Measurements from ENCODE around the gene EIF5.
A peak's percentile ranks its signal among the peaks of the same experiment; 100 is the strongest.
"Not testable (repeated sequence)": the region's sequence is repeated elsewhere in the genome, so short reads cannot be mapped to it uniquely, and the experiment has no call there.

The EIF5 gene

DNA sequence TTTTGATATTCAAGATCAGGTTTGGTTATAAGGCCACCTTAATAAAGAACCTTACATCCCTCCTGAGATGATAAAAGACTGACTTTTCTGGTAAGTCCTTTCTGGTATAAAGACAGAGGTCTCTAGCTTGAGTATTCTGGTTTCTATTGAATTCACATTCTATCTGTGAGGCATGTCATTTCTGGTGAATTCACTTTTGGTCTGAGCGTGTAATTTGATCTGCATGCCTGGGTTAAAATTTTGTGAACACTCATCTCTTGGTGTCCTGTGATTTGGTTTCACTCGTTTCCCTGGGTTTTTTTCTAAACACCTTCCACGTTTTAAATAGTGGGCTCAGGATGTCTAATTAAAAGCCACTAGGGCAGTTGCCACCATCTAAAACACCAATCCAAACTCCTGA is 12.2 kb downstream of the EIF5 start:
- no peaks in the 10 kb centered on the region for H3K9me3 ChIP-seq (ENCODE audit: control insufficient read depth in 2 of 2, low read length in 2 of 2)
- H3K4me1 ChIP-seq (ENCODE audit: control insufficient read depth in 2 of 2, insufficient read depth in 2 of 2, low read length in 2 of 2): no peaks in the 10 kb centered on the region
- H3K9ac ChIP-seq (ENCODE audit: low read depth in 1 of 2, low read length in 2 of 2): no peak overlapping the region
- peaks cover 30 to 37% of the 10 kb centered on the region in 2 donors for H3K36me3 ChIP-seq (ENCODE audit: control insufficient read depth in 2 of 2, insufficient read depth in 2 of 2, low read length in 2 of 2)
- no peak overlapping the region for H3K27ac ChIP-seq (ENCODE audit: low read depth in 2 of 2, low read length in 2 of 2)
- no peaks in the 10 kb centered on the region for H3K27me3 ChIP-seq (ENCODE audit: control insufficient read depth in 2 of 2, insufficient read depth in 2 of 2, low read length in 2 of 2)
- H3K4me3 ChIP-seq (ENCODE audit: low read length in 2 of 2): no peak overlapping the region

DNA sequence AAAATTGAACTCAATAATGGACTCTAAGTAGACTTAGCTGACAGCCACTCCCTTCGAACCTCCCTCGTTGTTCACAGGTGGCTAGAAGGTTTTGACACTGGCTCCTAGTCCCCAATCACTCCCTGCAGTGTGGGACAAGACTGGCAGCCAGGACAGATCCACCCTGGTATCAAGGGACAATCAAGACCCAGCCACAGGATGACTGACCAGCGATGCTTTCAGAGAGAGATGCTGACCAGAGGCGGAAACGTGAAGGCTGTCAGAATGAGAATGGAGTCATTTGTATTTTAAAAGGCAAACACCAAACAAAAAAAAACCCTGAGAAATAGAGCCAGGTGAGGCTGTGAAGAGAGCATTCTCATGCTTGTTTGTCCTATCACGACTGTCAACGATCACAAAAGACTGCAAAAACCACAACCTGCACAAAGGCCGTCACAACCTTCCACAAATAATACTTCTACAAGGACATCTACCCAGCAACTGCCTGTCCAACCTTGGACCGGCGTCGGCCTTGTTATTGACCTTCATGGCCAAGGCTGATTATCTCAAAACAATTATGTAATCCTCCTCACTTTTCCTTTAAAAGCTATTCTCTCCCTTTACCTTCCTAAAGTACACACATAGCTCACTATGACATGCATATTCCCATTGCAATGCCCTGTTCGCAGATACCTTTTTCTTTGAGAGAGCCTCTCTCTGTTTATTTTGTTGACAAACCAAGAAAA is 13.2 kb downstream of the EIF5 start:
- Histone ChIP-seq H3K4me1 (ENCODE audit: control insufficient read depth in 2 of 2, insufficient read depth in 2 of 2, low read length in 2 of 2) (no peaks in the 10 kb centered on the region), H3K9me3 (ENCODE audit: control insufficient read depth in 2 of 2, low read length in 2 of 2) (no peaks in the 10 kb centered on the region), H3K9ac (ENCODE audit: low read depth in 1 of 2, low read length in 2 of 2) (no peak overlapping the region), H3K36me3 (ENCODE audit: control insufficient read depth in 2 of 2, insufficient read depth in 2 of 2, low read length in 2 of 2) (peaks cover 22 to 28% of the 10 kb centered on the region in 2 donors), H3K27me3 (ENCODE audit: control insufficient read depth in 2 of 2, insufficient read depth in 2 of 2, low read length in 2 of 2) (no peaks in the 10 kb centered on the region), H3K4me3 (ENCODE audit: low read length in 2 of 2) (no peak overlapping the region), H3K27ac (ENCODE audit: low read depth in 2 of 2, low read length in 2 of 2) (no peak overlapping the region)

DNA sequence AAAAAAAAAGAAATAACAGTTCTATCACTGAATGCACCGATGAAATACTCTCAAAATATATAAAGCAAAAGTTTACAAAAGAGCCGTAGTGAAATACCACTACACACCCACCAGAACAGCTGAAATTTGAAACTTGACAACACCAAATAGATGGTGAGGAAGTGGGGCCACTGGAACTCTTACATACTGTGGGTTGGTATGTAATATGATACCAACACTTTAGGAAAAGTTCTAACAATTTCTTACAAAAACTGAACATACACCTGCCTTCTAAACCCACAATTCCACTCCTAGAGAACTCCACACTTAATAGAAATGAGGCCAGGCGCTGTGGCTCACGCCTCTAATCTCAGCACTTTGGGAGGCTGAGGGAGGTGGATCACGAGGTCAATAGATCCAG is 14.1 kb downstream of the EIF5 start:
- H3K9ac ChIP-seq (ENCODE audit: low read depth in 1 of 2, low read length in 2 of 2): no peak overlapping the region
- no peaks in the 10 kb centered on the region for H3K4me1 ChIP-seq (ENCODE audit: control insufficient read depth in 2 of 2, insufficient read depth in 2 of 2, low read length in 2 of 2)
- no peaks in the 10 kb centered on the region for H3K27me3 ChIP-seq (ENCODE audit: control insufficient read depth in 2 of 2, insufficient read depth in 2 of 2, low read length in 2 of 2)
- H3K4me3 ChIP-seq (ENCODE audit: low read length in 2 of 2): no peak overlapping the region
- H3K9me3 ChIP-seq (ENCODE audit: control insufficient read depth in 2 of 2, low read length in 2 of 2): no peaks in the 10 kb centered on the region
- H3K36me3 ChIP-seq (ENCODE audit: control insufficient read depth in 2 of 2, insufficient read depth in 2 of 2, low read length in 2 of 2): peaks cover 14 to 19% of the 10 kb centered on the region in 2 donors
- H3K27ac ChIP-seq (ENCODE audit: low read depth in 2 of 2, low read length in 2 of 2): no peak overlapping the region

DNA sequence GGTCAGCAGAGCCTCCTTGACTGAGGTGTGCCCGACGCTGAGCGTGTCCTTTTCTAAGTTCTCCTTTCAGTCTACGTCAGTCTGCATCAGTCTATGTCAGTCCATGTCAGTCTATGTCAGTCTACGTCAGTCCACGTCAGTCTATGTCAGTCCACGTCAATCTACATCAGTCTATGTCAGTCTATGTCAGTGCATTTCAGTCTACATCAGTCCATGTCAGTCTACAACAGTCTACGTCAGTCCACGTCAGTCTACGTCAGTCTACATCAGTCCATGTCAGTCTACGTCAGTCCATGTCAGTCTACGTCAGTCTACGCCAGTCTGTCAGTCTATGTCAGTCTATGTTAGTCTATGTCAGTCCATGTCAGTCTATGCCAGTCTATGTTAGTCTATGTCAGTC is 15.9 kb downstream of the EIF5 start:
- Histone ChIP-seq H3K4me1 (ENCODE audit: control insufficient read depth in 2 of 2, insufficient read depth in 2 of 2, low read length in 2 of 2) (no peaks in the 10 kb centered on the region), H3K27ac (ENCODE audit: low read depth in 2 of 2, low read length in 2 of 2) (no peak overlapping the region), H3K36me3 (ENCODE audit: control insufficient read depth in 2 of 2, insufficient read depth in 2 of 2, low read length in 2 of 2) (peaks cover 0 to under 1% of the 10 kb centered on the region in 2 donors), H3K9me3 (ENCODE audit: control insufficient read depth in 2 of 2, low read length in 2 of 2) (no peaks in the 10 kb centered on the region), H3K4me3 (ENCODE audit: low read length in 2 of 2) (no peak overlapping the region), H3K27me3 (ENCODE audit: control insufficient read depth in 2 of 2, insufficient read depth in 2 of 2, low read length in 2 of 2) (peaks cover 0 to 2% of the 10 kb centered on the region in 2 donors), H3K9ac (ENCODE audit: low read depth in 1 of 2, low read length in 2 of 2) (no peak overlapping the region)

DNA sequence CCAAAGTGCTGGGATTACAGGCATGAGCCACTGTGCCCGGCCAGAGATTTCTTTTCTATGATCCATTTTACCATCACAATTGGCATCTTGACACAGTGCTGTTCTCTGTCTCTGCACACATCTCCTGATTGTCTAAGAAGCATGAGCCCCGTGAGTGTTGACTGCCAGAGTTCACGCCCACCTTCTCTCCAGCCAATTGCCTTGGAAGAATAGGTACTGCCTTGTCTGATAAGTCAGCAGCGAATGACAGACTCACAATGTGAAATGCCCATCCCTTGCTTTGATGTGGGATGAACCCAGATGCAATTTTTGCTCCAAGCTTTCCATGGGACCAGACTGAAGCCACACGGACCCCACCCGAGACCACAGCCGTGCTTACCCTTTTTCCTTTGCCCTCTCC is 19.3 kb downstream of the EIF5 start:
- H3K27me3 ChIP-seq (ENCODE audit: control insufficient read depth in 2 of 2, insufficient read depth in 2 of 2, low read length in 2 of 2): peaks cover 0 to 2% of the 10 kb centered on the region in 2 donors
- H3K36me3 ChIP-seq (ENCODE audit: control insufficient read depth in 2 of 2, insufficient read depth in 2 of 2, low read length in 2 of 2): no peaks in the 10 kb centered on the region
- H3K4me3 ChIP-seq (ENCODE audit: low read length in 2 of 2): no peak overlapping the region
- no peak overlapping the region for H3K27ac ChIP-seq (ENCODE audit: low read depth in 2 of 2, low read length in 2 of 2)
- no peak overlapping the region for H3K9ac ChIP-seq (ENCODE audit: low read depth in 1 of 2, low read length in 2 of 2)
- no peaks in the 10 kb centered on the region for H3K9me3 ChIP-seq (ENCODE audit: control insufficient read depth in 2 of 2, low read length in 2 of 2)
- H3K4me1 ChIP-seq (ENCODE audit: control insufficient read depth in 2 of 2, insufficient read depth in 2 of 2, low read length in 2 of 2): no peaks in the 10 kb centered on the region

DNA sequence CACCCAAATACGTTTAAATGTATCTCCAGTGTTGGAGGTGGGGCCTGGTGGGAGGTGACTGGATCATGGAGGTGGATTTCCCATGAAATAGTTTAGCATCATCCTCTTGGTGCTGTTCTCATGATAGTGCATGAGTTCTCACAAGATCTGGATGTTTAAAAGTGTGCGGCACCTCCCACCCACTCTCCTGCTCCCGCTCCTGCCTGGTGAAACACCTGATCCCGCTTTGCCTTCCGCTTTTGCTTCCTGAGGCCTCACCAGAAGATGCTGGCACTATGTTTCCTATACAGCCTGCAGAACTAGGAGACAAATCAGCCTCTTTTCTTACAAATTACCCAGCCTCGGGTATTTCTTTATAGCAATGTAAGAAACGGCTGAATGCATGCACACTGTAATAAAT is 20.1 kb downstream of the EIF5 start:
- Histone ChIP-seq H3K4me3 (ENCODE audit: low read length in 2 of 2) (no peak overlapping the region), H3K27me3 (ENCODE audit: control insufficient read depth in 2 of 2, insufficient read depth in 2 of 2, low read length in 2 of 2) (peaks cover 0 to 2% of the 10 kb centered on the region in 2 donors), H3K9ac (ENCODE audit: low read depth in 1 of 2, low read length in 2 of 2) (no peak overlapping the region), H3K36me3 (ENCODE audit: control insufficient read depth in 2 of 2, insufficient read depth in 2 of 2, low read length in 2 of 2) (no peaks in the 10 kb centered on the region), H3K4me1 (ENCODE audit: control insufficient read depth in 2 of 2, insufficient read depth in 2 of 2, low read length in 2 of 2) (no peaks in the 10 kb centered on the region), H3K9me3 (ENCODE audit: control insufficient read depth in 2 of 2, low read length in 2 of 2) (no peaks in the 10 kb centered on the region), H3K27ac (ENCODE audit: low read depth in 2 of 2, low read length in 2 of 2) (no peak overlapping the region)

DNA sequence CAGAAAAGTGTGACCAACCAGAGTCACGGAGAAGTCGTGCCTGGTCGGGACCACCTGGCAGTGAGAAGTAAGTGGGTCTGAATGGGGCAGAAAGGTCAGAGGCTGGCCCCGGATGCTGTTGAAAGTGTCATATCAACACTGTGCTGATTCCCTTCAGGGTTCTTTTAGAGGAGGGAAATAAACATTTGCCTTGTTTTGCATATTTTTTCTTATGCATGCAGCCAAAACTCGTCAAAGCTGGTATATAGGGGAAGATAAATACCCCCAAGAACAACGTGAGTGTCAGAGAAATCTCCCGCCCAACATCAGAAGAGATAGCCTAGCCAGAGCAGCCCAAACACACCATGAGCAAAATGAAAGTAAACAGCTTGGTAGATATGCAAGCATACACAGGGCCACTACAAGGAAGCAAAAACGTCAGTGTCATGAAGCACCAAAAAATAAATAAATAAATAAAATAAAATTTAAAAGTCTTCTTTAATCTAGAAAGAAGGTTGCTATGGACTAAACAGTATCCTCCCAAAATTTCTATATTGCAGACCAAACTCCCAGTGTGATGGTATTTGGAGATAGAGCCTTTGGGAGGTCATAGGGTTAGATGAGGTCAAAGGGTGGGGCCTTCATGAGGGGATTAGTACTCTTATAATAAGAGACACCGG is 22.1 kb downstream of the EIF5 start:
- Histone ChIP-seq H3K36me3 (ENCODE audit: control insufficient read depth in 2 of 2, insufficient read depth in 2 of 2, low read length in 2 of 2) (no peaks in the 10 kb centered on the region), H3K9ac (ENCODE audit: low read depth in 1 of 2, low read length in 2 of 2) (no peak overlapping the region), H3K4me1 (ENCODE audit: control insufficient read depth in 2 of 2, insufficient read depth in 2 of 2, low read length in 2 of 2) (no peaks in the 10 kb centered on the region), H3K4me3 (ENCODE audit: low read length in 2 of 2) (peak overlapping the region in 1 of 2 donors; percentile 20), H3K27me3 (ENCODE audit: control insufficient read depth in 2 of 2, insufficient read depth in 2 of 2, low read length in 2 of 2) (peaks cover 0 to 2% of the 10 kb centered on the region in 2 donors), H3K27ac (ENCODE audit: low read depth in 2 of 2, low read length in 2 of 2) (no peak overlapping the region), H3K9me3 (ENCODE audit: control insufficient read depth in 2 of 2, low read length in 2 of 2) (no peaks in the 10 kb centered on the region)

DNA sequence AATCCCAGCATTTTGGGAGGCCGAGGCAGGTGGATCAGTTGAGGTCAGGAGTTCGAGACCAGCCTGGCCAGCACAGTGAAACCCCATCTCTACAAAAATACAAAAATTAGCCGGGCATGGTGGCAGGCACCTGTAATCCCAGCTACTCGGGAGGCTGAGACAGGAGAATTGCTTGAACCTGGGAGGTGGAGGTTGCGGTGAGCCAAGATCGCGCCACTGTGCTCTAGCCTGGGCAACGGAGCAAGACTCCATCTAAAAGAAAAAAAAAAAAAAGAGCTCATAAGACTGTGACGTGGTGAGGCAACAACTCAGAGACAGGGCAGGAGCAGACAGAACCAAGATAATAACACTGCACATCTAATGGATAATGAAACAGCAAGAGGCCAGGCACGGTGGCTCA is 23.5 kb downstream of the EIF5 start:
- H3K27me3 ChIP-seq (ENCODE audit: control insufficient read depth in 2 of 2, insufficient read depth in 2 of 2, low read length in 2 of 2); H3K9ac ChIP-seq (ENCODE audit: low read depth in 1 of 2, low read length in 2 of 2); H3K27ac ChIP-seq (ENCODE audit: low read depth in 2 of 2, low read length in 2 of 2); H3K9me3 ChIP-seq (ENCODE audit: control insufficient read depth in 2 of 2, low read length in 2 of 2); H3K4me1 ChIP-seq (ENCODE audit: control insufficient read depth in 2 of 2, insufficient read depth in 2 of 2, low read length in 2 of 2); H3K36me3 ChIP-seq (ENCODE audit: control insufficient read depth in 2 of 2, insufficient read depth in 2 of 2, low read length in 2 of 2); H3K4me3 ChIP-seq (ENCODE audit: low read length in 2 of 2): not testable (repeated sequence)

DNA sequence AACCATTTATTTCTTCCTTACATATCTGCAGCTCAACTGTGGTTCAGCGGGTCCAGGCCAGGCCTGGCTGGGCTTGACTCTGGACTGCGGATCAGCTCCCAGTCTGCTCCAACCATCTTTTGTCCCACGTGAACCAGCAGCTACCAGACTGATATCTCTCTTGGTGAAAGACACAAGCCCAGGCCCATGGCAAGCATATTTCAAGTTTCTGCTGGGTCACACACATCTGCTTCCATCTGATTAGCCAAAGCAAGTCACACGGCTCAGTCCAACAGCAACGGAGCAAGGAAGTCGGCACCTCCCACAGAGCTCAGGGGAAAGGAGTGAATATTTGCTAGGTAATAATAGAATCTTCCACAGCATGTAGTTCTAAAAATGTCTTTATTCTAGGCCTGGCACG is 26.5 kb downstream of the EIF5 start:
- H3K9me3 ChIP-seq (ENCODE audit: control insufficient read depth in 2 of 2, low read length in 2 of 2): peaks cover 0 to 2% of the 10 kb centered on the region in 2 donors
- H3K27me3 ChIP-seq (ENCODE audit: control insufficient read depth in 2 of 2, insufficient read depth in 2 of 2, low read length in 2 of 2): no peaks in the 10 kb centered on the region
- H3K36me3 ChIP-seq (ENCODE audit: control insufficient read depth in 2 of 2, insufficient read depth in 2 of 2, low read length in 2 of 2): no peaks in the 10 kb centered on the region
- no peaks in the 10 kb centered on the region for H3K4me1 ChIP-seq (ENCODE audit: control insufficient read depth in 2 of 2, insufficient read depth in 2 of 2, low read length in 2 of 2)
- no peak overlapping the region for H3K27ac ChIP-seq (ENCODE audit: low read depth in 2 of 2, low read length in 2 of 2)
- H3K9ac ChIP-seq (ENCODE audit: low read depth in 1 of 2, low read length in 2 of 2): no peak overlapping the region
- no peak overlapping the region for H3K4me3 ChIP-seq (ENCODE audit: low read length in 2 of 2)

DNA sequence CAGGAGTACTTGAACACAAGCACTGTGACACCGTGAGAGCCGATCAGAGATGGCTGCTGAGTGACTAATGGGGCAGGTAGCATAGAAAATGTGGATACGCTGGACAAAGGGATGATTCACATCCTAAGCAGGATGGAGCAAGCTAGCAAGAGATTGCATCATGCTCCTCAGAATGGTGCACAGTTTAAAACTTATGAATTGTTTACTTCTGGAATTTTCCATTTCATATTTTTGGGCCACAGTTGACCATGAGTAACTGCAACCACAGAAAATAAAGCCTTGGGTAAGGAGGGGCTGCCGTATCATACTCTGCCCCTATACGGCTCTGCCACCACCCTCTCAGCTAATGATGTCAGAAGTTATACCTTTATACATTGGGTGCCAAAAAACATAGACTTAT is 27.8 kb downstream of the EIF5 start:
- no peak overlapping the region for H3K9ac ChIP-seq (ENCODE audit: low read depth in 1 of 2, low read length in 2 of 2)
- peaks cover 0 to 2% of the 10 kb centered on the region in 2 donors for H3K9me3 ChIP-seq (ENCODE audit: control insufficient read depth in 2 of 2, low read length in 2 of 2)
- H3K4me3 ChIP-seq (ENCODE audit: low read length in 2 of 2): no peak overlapping the region
- no peak overlapping the region for H3K27ac ChIP-seq (ENCODE audit: low read depth in 2 of 2, low read length in 2 of 2)
- no peaks in the 10 kb centered on the region for H3K4me1 ChIP-seq (ENCODE audit: control insufficient read depth in 2 of 2, insufficient read depth in 2 of 2, low read length in 2 of 2)
- no peaks in the 10 kb centered on the region for H3K36me3 ChIP-seq (ENCODE audit: control insufficient read depth in 2 of 2, insufficient read depth in 2 of 2, low read length in 2 of 2)
- no peaks in the 10 kb centered on the region for H3K27me3 ChIP-seq (ENCODE audit: control insufficient read depth in 2 of 2, insufficient read depth in 2 of 2, low read length in 2 of 2)
